Ovary (tissue), 10 donors: Measurements from ENCODE around the gene SEC16A. TPM values are rescaled to one million over a fixed set of nuclear protein-coding genes. Genes with fewer than 3 reads are reported as not detected.

ENCODE experiments used
- DNase-seq, 5 donors: peaks; one replicate each; pipeline ENCODE4 v3.0.0-alpha.2; 2019 to 2020
- H3K27ac ChIP-seq, 2 donors: fragments of 200-600 bp; one replicate each; pipeline versions ENCODE4 v1.5.1 to v1.8.0; 2019 to 2022
- H3K27me3 ChIP-seq: fragments of 200-600 bp; one replicate; pipeline ENCODE4 v1.8.0; 2022
- H3K36me3 ChIP-seq: fragments of 200-600 bp; sonication (generic); one replicate; pipeline ENCODE4 v1.5.1; 2019
- H3K4me1 ChIP-seq: one replicate; pipeline ENCODE4 v1.8.1; 2013; ENCODE audit warnings: mild to moderate bottlenecking, moderate library complexity; ENCODE audit not compliant: insufficient read depth
- H3K4me3 ChIP-seq: fragments of 200-600 bp; sonication (generic); one replicate; pipeline ENCODE4 v1.5.1; 2017
- H3K9me3 ChIP-seq, 2 donors: fragments of 200-600 bp in 1 of 2; sonication (generic) in 1 of 2; one replicate each; pipeline versions ENCODE4 v1.5.1 to v1.8.1; 2013 to 2019; ENCODE audit warnings: mild to moderate bottlenecking in 1 of 2, moderate library complexity in 1 of 2
- CTCF ChIP-seq, 3 donors: fragments of 450-650 bp in 2 of 3; fragments of 200-600 bp in 1 of 3; IDR thresholded peaks; one replicate each; pipeline versions ENCODE4 v1.5.1 to v1.8.0; 2016 to 2022; ENCODE audit warnings: antibody characterized with exemption in 3 of 3, mild to moderate bottlenecking in 1 of 3
- EP300 ChIP-seq: sonication (generic); formaldehyde crosslinking; IDR thresholded peaks from one replicate; pipeline ENCODE4 v1.6.1; 2017; ENCODE audit warnings: antibody characterized with exemption
- POLR2A ChIP-seq: fragments of 450-650 bp; IDR thresholded peaks from one replicate; pipeline ENCODE4 v1.6.1; 2017; ENCODE audit warnings: antibody characterized with exemption, mild to moderate bottlenecking, moderate library complexity
- WGBS, 3 donors: extraction: QIAGEN DNeasy Blood & Tissue Kit in 1 of 3; methylation state at CpG; one replicate each; pipeline versions ENCODE4 v1.1.5 to v1.1.7; 2013 to 2017; 5-methylcytosine and 5-hydroxymethylcytosine counted together
- intact Hi-C, 4 donors: fragments of 100-400 bp; cut with DNase I; formaldehyde crosslinking; loops; one replicate each; pipeline versions ENCODE4 v1.11.0 to v1.15.1; 2022 to 2023
- long read RNA-seq, 3 donors: library from polyadenylated mRNA in 2 of 3; unstranded in 2 of 3; transcript quantifications; one replicate each; pipeline ENCODE4 v2.0.0 and lab custom pipeline, GENCODE V29; 2021 to 2026
- polyA plus RNA-seq, 2 donors: library from polyadenylated mRNA; stranded (reverse); fragments of 200-250 nt in 1 of 2; fragments of 350-450 nt in 1 of 2; fragmentation: Illumina TruSeq in 1 of 2; extraction: RNeasy Lipid Tissue Mini Kit (QIAGEN cat#74804) in 1 of 2; gene quantifications; one replicate each; pipeline ENCODE4 v1.2.3, GENCODE V29; 2013 to 2014
- total RNA-seq, 7 donors: library from RNA; depleted of rRNA in 2 of 7; stranded (reverse); fragments of >200 nt in 2 of 7; fragmentation: NEBNext Ultra II Directional in 3 of 7; extraction: Animal tissue kit (Norgen Biotek cat#: 25700) in 3 of 7; gene quantifications; one replicate each; pipeline versions ENCODE4 v1.1.0 to v1.2.4, GENCODE V29; 2016 to 2023
- donor health status: DM: no; HTN: no; CAD: no; lungs with moderate emphysema.
- donor health status: DM: no; HTN: no; CAD: no.
- donor health status: Bipolar disorder and iron deficiency.
- donor health status: DM: yes; HTN: yes; CAD: no.
- donor health status: DM: no; HTN: no; CAD: no.
- donor health status: DM: yes; HTN: yes; CAD: no.

SEC16A gene, protein sequence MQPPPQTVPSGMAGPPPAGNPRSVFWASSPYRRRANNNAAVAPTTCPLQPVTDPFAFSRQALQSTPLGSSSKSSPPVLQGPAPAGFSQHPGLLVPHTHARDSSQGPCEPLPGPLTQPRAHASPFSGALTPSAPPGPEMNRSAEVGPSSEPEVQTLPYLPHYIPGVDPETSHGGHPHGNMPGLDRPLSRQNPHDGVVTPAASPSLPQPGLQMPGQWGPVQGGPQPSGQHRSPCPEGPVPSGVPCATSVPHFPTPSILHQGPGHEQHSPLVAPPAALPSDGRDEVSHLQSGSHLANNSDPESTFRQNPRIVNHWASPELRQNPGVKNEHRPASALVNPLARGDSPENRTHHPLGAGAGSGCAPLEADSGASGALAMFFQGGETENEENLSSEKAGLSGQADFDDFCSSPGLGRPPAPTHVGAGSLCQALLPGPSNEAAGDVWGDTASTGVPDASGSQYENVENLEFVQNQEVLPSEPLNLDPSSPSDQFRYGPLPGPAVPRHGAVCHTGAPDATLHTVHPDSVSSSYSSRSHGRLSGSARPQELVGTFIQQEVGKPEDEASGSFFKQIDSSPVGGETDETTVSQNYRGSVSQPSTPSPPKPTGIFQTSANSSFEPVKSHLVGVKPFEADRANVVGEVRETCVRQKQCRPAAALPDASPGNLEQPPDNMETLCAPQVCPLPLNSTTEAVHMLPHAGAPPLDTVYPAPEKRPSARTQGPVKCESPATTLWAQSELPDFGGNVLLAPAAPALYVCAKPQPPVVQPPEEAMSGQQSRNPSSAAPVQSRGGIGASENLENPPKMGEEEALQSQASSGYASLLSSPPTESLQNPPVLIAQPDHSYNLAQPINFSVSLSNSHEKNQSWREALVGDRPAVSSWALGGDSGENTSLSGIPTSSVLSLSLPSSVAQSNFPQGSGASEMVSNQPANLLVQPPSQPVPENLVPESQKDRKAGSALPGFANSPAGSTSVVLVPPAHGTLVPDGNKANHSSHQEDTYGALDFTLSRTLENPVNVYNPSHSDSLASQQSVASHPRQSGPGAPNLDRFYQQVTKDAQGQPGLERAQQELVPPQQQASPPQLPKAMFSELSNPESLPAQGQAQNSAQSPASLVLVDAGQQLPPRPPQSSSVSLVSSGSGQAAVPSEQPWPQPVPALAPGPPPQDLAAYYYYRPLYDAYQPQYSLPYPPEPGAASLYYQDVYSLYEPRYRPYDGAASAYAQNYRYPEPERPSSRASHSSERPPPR (N-terminal part only)
- total RNA-seq: 10 to 100 TPM; 30.0 to 61.4 (median 50.2) TPM
- polyA plus RNA-seq: 10 to 100 TPM; 27.6 to 37.2 TPM
- long read RNA-seq, donor 1, transcript SEC16A-208 (2 exons, 1,988 nt): major isoform, 6 of 53 reads
- long read RNA-seq, donor 1, partial matches to known transcripts: 13 of 53 reads
- long read RNA-seq, donor 1, other reads (novel, unspliced or antisense): 34 of 53 reads
- long read RNA-seq, donor 2, full-length matches to known transcripts: 2 of 12 reads
- long read RNA-seq, donor 2, partial matches to known transcripts: 0 of 12 reads
- long read RNA-seq, donor 2, other reads (novel, unspliced or antisense): 10 of 12 reads
- long read RNA-seq, donor 3, full-length matches to known transcripts: 9 of 47 reads
- long read RNA-seq, donor 3, partial matches to known transcripts: 17 of 47 reads
- long read RNA-seq, donor 3, other reads (novel, unspliced or antisense): 21 of 47 reads

DNA sequence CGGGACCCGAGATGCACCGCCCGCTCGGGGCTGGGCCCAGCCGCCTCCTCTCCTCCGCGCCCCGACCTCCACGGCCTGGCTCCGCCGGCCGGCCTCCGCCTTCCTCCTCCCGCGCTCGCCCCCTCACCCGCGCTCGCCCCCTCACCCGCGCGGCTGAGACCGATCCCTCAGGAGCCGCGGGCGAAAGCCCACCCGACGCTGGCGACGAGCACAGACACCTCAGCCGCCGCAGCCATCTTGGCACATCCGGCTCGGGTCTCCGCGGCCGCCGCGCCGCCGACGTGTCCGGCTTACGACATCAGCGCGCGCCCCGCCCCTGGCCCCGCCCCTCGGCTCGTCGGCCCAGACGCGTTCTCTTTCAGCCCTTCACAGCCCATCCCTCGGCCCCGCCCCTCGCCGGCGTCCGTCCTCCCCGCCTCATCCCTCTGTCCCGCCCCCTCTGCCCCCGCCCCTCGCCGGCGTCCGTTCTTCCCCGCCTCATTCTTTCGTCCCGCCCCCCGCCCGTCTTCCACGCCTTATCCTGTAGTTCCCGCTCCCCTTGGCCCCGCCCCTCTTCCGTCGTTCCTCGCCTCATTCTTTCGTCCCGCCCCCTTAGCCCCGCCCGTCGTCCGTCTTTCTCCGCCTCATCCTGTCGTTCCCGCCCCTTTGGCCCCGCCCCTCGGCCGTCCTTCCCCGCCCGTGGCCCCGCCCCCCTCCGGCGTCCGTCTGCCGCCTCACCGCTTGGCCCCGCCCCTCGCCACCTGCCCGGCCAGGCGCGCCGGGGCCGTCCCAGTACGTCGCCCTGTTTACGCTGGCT lies at the start of gene SEC16A:
Gene SEC16A (minus strand): TSS at position 248 of the 796 bp plus-strand sequence. CDS start 5,425 bp downstream, outside the sequence.
- no peaks in the 10 kb centered on the region for H3K27me3 ChIP-seq
- 0 to 1% (median 1%) methylated on average over 42 to 109 of the region's 109 CpGs for WGBS, 3 donors
- no peaks in the 10 kb centered on the region for H3K36me3 ChIP-seq
- TF ChIP-seq CTCF (IDR thresholded peaks at IDR 0.05): no peak
- TF ChIP-seq POLR2A: peak; percentile 96
- intact Hi-C loops: loop anchor here in 1 of 4 donors (10.0 kb wide), 1 partner anchor 62 kb away; the partner anchor contains the start of gene NOTCH1
- no peaks in the 10 kb centered on the region for H3K9me3 ChIP-seq
- H3K4me1 ChIP-seq: peaks cover 10% of the 10 kb centered on the region
- H3K4me3 ChIP-seq: peak within 1 kb of the TSS; percentile 92
- peak within 1 kb of the TSS; percentile 86 to 100 for H3K27ac ChIP-seq
- DNase-seq: peak; percentile 100

- H3K36me3 ChIP-seq: no peaks in the 10 kb centered on the region
- intact Hi-C loops: no loop called here
- no peak for TF ChIP-seq POLR2A
- DNase-seq: no peak
- H3K9me3 ChIP-seq: no peaks in the 10 kb centered on the region
- no peak overlapping the region for H3K27ac ChIP-seq
- H3K4me3 ChIP-seq: no peak overlapping the region
- H3K27me3 ChIP-seq: no peaks in the 10 kb centered on the region
- no peaks in the 10 kb centered on the region for H3K4me1 ChIP-seq
- WGBS, 3 donors: 86 to 89% (median 86%) methylated on average over 35 to 39 of the region's 39 CpGs
Measured at GRCh38 chr9:136531904-136532798, 49.3 kb upstream of the SEC16A start.

DNA sequence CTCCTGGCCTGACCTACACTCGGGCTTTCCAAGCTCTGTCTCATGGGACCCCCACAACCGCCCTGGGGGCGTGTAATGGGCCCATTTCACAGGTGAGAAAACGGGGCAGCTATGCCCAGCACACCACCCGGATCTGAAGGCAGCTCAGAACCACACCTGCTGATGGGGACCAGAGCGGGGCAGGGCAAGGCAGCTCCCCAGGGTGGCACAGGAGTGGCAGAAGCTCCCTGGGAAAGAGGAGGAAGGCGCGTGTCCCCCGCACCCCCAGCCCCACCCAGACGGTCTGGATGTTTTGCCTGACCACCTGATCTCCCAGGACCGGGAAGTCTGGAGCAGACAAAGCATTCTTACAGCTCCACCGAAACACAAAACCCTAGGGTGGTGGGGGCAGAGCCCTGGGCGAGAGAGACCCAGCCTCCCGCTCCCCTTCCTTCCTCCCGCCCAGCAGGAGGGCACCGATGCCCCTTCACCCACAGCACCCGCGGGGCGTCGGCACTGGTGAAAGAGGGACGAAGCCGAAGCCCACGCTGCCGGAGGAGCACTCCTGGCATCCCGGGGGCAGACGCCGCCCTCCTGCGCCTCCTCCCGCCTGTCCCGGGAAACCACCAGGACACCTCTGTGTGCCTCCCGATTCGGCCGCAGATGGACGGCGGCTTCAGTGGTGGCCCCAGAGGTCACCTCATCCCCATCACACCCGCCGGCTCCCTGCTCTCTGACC lies 48.5 kb upstream of the SEC16A start:
- H3K9me3 ChIP-seq: no peaks in the 10 kb centered on the region
- 84 to 88% (median 85%) methylated on average over 36 to 37 of the region's 37 CpGs for WGBS, 3 donors
- H3K27me3 ChIP-seq: no peaks in the 10 kb centered on the region
- no peak overlapping the region for H3K27ac ChIP-seq
- no peaks in the 10 kb centered on the region for H3K36me3 ChIP-seq
- H3K4me1 ChIP-seq: no peaks in the 10 kb centered on the region
- intact Hi-C loops: no loop called here
- no peak for DNase-seq
- H3K4me3 ChIP-seq: no peak overlapping the region
- TF ChIP-seq CTCF (IDR thresholded peaks at IDR 0.05): no peak
- no peak for TF ChIP-seq POLR2A
- no peak for TF ChIP-seq EP300
